GM19351 (cell line): ENCODE results near the gene ENTPD5.
A peak's percentile ranks its signal among the peaks of the same experiment; 100 is the strongest.

Experiments
- ATAC-seq: cut with Tn5 transposase; IDR thresholded peaks from one replicate; pipeline ENCODE4 v1.9.1; 2021; ENCODE audit warnings: mild to moderate bottlenecking, moderate library complexity; ENCODE audit not compliant: unreplicated experiment

ENTPD5 gene

GRCh38 chr14:74018586-74019407, at the start of gene ENTPD5, which contains the start of gene BBOF1:
Gene ENTPD5 (minus strand): TSS chr14:74019288. CDS start chr14:73988102, 31,186 bp downstream.
Gene BBOF1 (plus strand): TSS chr14:74019349. CDS start chr14:74019479, 130 bp downstream.
- ATAC-seq = peak; percentile 90

GRCh38 chr14:74065746-74066575, 46.9 kb upstream of the ENTPD5 start:
- ATAC-seq = no peak

GRCh38 chr14:74064883-74065282, 45.8 kb upstream of the ENTPD5 start:
- no peak for ATAC-seq

- no peak for ATAC-seq
These were observed 45.3 kb upstream of the ENTPD5 start for GRCh38 chr14:74064426-74064825.

GRCh38 chr14:74062809-74063150, 43.7 kb upstream of the ENTPD5 start:
- ATAC-seq = no peak

- no peak for ATAC-seq
These were observed 30.9 kb upstream of the ENTPD5 start for GRCh38 chr14:74049876-74050495.

- no peak for ATAC-seq
These were observed 29.2 kb upstream of the ENTPD5 start for GRCh38 chr14:74048281-74048680.

GRCh38 chr14:74045522-74045921, 26.4 kb upstream of the ENTPD5 start:
- no peak for ATAC-seq

GRCh38 chr14:74042296-74042695, 23.2 kb upstream of the ENTPD5 start:
- no peak for ATAC-seq

GRCh38 chr14:74038020-74038859, 19.2 kb upstream of the ENTPD5 start:
- ATAC-seq = no peak

GRCh38 chr14:74035556-74035955, 16.5 kb upstream of the ENTPD5 start:
- ATAC-seq = no peak

GRCh38 chr14:74034572-74034971, 15.5 kb upstream of the ENTPD5 start:
- no peak for ATAC-seq

GRCh38 chr14:74029136-74029535, 10.0 kb upstream of the ENTPD5 start:
- ATAC-seq = no peak

GRCh38 chr14:74022346-74022745, 3.3 kb upstream of the ENTPD5 start:
- ATAC-seq = no peak

GRCh38 chr14:74019408-74020137, 485 bp upstream of the ENTPD5 start:
- ATAC-seq = no peak

GRCh38 chr14:74018174-74018585, 908 bp downstream of the ENTPD5 start:
- no peak for ATAC-seq

- ATAC-seq = no peak
These were observed 3.1 kb downstream of the ENTPD5 start for GRCh38 chr14:74015963-74016362.

GRCh38 chr14:74015176-74015575, 3.9 kb downstream of the ENTPD5 start:
- ATAC-seq = no peak

- no peak for ATAC-seq
These were observed 4.8 kb downstream of the ENTPD5 start for GRCh38 chr14:74014299-74014698.
